GM19193 (cell line): ENCODE data around the gene IL22RA1.

Source experiments
- POLR2A ChIP-seq: IDR thresholded peaks from 4 replicates; pipeline ENCODE4 v1.6.1; 2011; ENCODE audit not compliant: insufficient read depth, insufficient read length; ENCODE audit errors: extremely low read depth

Gene IL22RA1

GRCh38 chr1:24155011-24155782 is 12.3 kb upstream of the IL22RA1 start:
- TF ChIP-seq POLR2A, result no peak

GRCh38 chr1:24154215-24154614 is 11.3 kb upstream of the IL22RA1 start:
- no peak for TF ChIP-seq POLR2A

GRCh38 chr1:24152631-24153494 is 9.9 kb upstream of the IL22RA1 start:
- TF ChIP-seq POLR2A, result no peak

GRCh38 chr1:24151175-24151533 is 8.2 kb upstream of the IL22RA1 start:
- no peak for TF ChIP-seq POLR2A

GRCh38 chr1:24150234-24151174 is 7.6 kb upstream of the IL22RA1 start:
- no peak for TF ChIP-seq POLR2A

- no peak for TF ChIP-seq POLR2A
These were observed 6.9 kb upstream of the IL22RA1 start for GRCh38 chr1:24149866-24150233.

- TF ChIP-seq POLR2A, result no peak
These were observed 4.9 kb upstream of the IL22RA1 start for GRCh38 chr1:24147816-24148215.

- no peak for TF ChIP-seq POLR2A
These were observed 4.3 kb upstream of the IL22RA1 start for GRCh38 chr1:24147194-24147593.

- no peak for TF ChIP-seq POLR2A
These were observed 1.5 kb downstream of the IL22RA1 start for GRCh38 chr1:24141311-24141997.

GRCh38 chr1:24140741-24141181 is 2.2 kb downstream of the IL22RA1 start:
- no peak for TF ChIP-seq POLR2A

- no peak for TF ChIP-seq POLR2A
These were observed 3.0 kb downstream of the IL22RA1 start for GRCh38 chr1:24139841-24140425.

- TF ChIP-seq POLR2A, result no peak
These were observed 3.8 kb downstream of the IL22RA1 start for GRCh38 chr1:24139222-24139489.

- no peak for TF ChIP-seq POLR2A
These were observed 4.3 kb downstream of the IL22RA1 start for GRCh38 chr1:24138476-24139221.
